Fibroblast of skin of left quadriceps (primary cell): ENCODE results near the gene SULT2B1.
A peak's percentile ranks its signal among the peaks of the same experiment; 100 is the strongest.
"Not testable (repeated sequence)": the region's sequence is repeated elsewhere in the genome, so short reads cannot be mapped to it uniquely, and the experiment has no call there.

ENCODE experiments used
- DNase-seq, 2 experiments: peaks; one replicate each; pipeline ENCODE4 v3.0.0-alpha.2; 2013; ENCODE audit warnings: low read depth in 2 of 2

Gene SULT2B1

GRCh38 chr19:48551437-48552302 is at the start of gene SULT2B1:
TSS of gene SULT2B1 (plus strand) at chr19:48552172. CDS start at chr19:48552253, 81 bp downstream.
- DNase-seq = no peak

- DNase-seq = no peak
Observed at GRCh38 chr19:48502350-48503018, 49.5 kb upstream of the SULT2B1 start.

DNA sequence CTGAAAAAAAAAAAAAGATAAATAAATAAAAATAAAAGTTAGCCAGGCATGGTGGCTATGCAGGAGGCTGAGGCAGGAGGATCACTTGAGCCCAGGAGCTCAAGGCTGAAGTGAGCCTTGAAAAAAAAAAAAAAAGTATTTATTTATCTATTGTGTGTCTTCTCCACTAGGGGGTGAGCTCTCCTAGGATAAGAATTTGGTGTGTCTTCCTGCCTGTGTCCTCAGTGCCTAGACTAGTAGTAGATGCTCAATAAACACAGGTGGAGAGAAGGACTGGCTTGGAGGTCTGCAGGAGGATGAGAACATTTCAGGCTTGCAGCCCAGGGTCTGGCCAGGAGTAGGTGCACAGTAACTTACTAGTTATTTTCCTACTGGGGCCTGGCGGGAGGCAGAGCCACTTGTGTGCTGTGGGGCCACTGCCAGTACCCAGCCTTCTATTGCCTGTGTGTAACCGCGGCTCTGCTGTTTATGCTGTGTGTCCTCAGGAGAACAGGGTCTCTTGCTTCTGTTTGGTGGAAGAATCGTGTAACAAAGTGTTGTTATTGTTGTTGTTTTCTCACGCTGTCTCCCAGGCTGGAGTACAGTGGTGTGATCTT is 45.7 kb upstream of the SULT2B1 start:
- no peak for DNase-seq

GRCh38 chr19:48507911-48508439 is 44.0 kb upstream of the SULT2B1 start:
- DNase-seq = no peak

DNA sequence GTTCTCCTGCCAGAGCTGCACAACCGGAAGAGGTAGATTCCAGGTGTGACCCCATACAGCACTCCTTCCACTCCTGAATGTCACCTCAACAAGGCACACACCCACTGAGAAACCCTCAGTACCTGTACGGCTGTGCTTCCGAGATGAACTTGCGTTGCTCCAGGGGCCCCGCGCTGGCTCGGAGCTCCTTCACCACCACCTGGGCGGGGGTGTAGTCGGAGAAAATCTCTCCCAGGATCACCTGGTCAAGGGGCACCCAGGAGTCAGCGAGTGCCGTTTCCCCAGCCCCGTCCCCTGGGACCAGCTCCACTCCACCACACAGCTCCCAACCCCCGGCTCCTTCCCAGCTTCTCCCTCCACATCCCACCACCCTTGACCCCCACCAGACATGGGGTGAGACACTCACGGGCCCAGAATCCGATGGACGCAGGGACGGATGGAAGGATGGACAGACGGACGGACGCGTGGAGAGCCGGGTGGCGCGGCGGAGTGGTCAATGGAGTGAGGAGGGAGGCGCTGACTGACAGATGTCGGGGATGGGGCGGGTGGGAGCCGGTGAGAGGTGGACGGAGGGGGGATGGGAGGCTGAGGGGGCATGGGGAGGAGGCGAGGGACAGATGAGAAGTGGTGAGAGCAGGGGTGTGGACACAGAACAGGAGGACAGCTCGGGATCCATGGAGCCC is 43.1 kb upstream of the SULT2B1 start:
- no peak for DNase-seq

DNA sequence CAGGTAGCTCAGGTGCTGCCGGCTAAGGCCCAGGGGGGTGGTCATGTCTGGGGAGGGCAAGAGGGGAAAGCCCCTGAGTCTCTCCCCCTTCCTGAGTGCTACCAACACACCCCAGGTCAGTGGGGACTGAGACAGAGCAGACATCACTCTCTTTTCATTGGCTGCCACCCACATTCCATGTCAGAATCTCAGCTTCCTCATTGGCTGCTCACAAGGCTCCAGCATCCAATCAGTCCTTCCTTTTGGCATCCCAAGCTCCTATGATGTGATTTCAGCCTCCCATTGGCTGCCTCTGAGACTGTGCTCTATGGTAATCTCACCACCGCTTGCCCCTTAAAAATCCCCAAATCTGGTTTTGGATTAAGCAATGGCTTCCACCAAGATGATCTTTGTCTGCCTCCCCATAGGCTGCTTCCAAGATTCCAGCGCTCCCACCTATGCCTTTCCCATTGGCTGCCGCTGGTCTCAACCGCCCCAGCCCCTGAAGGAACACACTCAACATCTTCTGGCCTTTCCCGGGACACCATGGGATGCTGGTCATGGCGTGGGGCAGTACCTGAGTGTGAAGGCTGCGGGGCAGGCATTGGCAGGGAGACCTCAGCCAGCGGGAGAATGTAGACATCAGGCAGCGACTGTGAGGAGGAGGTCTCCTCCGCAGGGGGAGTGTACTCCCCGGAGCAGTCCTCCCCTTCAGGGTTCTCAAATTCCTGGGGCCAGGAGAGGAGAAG is 42.3 kb upstream of the SULT2B1 start:
- no peak for DNase-seq

- DNase-seq = no peak
Observed at GRCh38 chr19:48510421-48511268, 41.3 kb upstream of the SULT2B1 start.

DNA sequence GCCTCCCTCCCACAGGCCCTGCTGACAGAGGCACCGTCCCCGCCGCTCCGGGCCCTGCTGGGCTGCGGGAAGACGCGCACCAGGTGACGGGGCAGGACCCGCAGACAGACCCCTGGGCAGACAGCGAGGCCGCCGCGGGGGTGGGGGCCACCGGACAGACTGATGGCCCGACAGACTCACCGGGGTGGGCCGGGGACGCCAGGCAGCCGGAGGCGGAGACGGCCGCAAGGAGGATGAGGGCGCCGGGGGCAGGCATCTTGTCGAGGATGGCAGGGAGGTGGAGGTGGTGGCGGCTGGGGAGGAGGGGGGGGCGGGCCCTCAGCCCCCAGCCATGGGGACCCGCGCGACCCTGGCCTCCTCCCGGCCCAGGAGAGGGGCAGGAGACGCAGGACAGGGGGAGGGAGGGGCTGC is 40.6 kb upstream of the SULT2B1 start:
- no peak for DNase-seq

- peak in 1 of 2 experiments; percentile 36 for DNase-seq
Observed at GRCh38 chr19:48511800-48512503, 40.0 kb upstream of the SULT2B1 start, which contains the start of gene LMTK3. TSS of gene LMTK3 (minus strand) at chr19:48511835. CDS start at chr19:48511576, 259 bp downstream.

DNA sequence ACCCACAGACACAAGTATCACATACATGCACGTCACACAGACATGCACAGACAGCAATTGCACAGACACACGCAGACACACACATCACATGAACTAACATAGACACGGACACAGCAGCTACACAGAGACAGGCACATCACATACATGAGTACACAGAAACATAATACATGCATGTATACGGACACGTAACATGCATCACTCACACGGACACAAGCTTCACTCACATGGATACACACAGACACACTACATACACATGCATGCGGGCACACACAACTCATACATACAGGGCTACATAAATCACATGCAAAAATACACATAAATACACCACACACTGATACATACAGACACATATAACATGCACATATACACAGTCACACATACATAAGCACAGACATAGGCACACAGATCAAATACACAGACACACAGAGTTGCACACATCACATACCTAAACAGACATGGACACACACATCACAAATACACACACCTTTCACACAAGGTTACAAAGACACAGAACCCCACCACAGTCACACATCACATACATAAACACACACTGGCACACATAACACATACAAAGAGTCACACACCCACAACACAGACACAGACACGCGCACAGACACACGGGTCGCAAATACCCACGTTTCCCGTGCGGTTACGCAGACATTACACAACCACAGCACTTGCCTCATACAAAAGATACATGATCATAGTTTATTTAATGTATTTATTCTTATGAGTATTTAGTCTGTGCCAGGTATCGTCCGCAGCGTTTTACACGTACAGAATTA is 39.3 kb upstream of the SULT2B1 start:
- DNase-seq = no peak

DNA sequence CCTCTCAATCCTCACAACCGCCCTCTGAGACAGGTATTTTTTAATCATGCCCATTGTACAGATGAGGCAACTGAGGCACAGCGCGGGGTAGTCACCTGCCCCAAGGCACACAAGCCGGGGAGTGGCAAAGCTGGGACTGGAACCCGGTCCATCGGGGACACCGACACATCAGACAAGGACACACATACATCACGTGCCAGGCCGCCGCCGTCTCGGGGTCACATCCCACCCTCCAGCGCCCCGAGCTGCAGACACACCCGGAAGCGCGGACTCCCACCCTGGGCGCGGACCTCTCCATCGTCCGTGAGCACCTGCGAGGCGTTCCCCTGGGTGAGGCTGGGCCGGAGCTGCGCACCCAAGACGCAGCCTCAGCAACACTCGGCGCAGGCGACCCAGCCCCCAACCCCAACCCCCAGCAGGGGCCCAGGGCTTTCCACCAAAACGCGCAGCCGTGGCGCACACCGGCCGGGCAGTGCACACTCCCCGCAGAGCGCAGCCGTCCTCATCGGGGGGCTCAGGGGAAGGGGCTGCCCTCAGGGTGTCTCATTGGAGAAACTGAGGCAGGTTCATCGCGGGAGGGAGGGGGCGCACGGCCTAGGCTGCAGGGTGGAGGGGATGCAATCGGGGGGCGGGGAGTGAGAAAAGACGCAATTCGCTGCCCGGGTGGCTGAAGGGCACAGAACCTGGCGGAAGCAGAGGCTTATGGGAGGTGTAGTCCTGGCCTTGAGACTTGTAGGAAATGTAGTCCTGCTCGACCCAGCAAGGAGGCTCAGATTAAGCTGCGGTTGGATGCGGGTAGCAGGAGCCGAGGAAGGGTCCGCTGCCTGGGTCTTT is 38.5 kb upstream of the SULT2B1 start:
- peak in 1 of 2 experiments; percentile 20 for DNase-seq

DNA sequence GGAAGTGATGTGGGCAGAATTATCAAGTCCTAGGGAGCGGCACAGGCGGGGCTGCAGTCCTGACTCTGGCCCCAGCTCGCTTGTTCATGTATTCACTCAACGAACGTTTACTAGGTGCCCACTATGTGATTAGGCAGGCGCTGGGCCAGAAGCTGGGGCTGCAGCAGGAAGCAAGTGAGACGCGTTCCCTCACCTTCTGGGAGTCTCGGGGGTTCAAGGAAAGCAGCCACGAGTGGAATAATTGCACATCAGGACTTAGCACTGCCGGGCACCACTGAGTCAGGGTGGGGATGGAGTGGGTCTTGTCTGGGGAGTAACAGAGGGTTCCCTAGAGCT is 37.9 kb upstream of the SULT2B1 start:
- no peak for DNase-seq

GRCh38 chr19:48516536-48516935 is 35.4 kb upstream of the SULT2B1 start:
- DNase-seq = no peak

- DNase-seq = no peak
Observed at GRCh38 chr19:48518207-48518606, 33.8 kb upstream of the SULT2B1 start.

DNA sequence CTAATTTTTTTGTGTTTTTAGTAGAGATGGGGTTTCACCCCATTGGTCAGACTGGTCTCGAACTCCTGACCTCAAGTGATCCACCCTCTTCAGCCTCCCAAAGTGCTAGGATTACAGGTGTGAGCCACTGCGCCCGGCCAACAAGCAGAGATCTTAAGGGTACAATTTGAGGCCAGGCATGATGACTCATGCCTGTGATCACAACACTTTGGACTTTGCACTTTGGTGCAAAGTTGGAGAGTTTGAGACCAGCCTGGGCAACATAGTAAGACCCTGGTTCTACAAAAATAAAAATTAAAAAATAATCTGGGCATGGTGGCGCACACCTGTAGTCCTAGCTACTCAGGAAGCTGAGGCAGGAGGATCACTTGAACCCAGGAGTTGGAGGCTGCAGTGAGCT is 32.5 kb upstream of the SULT2B1 start:
- DNase-seq = not testable (repeated sequence)

DNA sequence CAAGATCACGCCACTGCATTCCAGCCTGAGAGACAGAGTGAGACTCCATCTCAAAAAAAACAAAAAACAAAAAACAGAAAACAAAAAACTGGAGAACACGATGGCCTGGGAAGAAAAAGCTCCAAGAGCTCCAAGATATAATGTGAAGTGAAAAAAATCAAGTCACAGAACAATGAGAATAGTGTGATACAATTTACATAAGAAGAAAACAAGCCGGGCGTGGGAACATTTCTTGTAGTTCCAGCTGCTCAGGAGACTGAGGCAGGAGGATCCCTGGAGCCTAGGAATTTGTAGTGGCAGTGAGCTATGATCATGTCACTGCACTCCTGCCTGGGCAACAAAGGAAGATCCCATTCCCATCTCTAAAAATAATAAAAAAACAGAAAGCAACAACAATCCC is 31.8 kb upstream of the SULT2B1 start:
- DNase-seq = no peak

- DNase-seq = no peak
Observed at GRCh38 chr19:48524221-48524620, 27.8 kb upstream of the SULT2B1 start.

GRCh38 chr19:48524732-48525131 is 27.2 kb upstream of the SULT2B1 start:
- DNase-seq = no peak
